ENCODE measurements around the gene TRERF1.

TRERF1 gene

DNA sequence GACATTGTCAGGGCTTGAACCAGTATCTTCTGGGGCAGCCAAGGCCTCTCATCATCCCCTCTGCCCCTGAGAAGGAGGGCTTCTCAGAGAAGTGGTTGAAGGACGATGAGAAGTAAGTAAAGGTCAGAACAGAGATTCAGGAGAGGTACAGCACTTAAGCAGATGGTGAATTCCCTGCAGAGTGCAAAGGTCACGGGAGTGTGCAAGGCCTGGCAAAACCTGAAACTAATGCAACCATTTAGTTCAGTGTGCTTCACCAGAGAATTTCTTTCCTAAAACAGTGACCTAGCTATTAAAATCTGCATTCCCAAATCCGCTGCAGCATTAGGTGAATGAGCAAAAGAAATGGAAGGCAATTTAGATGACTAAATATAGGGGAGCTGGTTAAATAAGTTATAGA lies 58.4 kb downstream of the TRERF1 start:
- TF ChIP-seq, protein P1, sequence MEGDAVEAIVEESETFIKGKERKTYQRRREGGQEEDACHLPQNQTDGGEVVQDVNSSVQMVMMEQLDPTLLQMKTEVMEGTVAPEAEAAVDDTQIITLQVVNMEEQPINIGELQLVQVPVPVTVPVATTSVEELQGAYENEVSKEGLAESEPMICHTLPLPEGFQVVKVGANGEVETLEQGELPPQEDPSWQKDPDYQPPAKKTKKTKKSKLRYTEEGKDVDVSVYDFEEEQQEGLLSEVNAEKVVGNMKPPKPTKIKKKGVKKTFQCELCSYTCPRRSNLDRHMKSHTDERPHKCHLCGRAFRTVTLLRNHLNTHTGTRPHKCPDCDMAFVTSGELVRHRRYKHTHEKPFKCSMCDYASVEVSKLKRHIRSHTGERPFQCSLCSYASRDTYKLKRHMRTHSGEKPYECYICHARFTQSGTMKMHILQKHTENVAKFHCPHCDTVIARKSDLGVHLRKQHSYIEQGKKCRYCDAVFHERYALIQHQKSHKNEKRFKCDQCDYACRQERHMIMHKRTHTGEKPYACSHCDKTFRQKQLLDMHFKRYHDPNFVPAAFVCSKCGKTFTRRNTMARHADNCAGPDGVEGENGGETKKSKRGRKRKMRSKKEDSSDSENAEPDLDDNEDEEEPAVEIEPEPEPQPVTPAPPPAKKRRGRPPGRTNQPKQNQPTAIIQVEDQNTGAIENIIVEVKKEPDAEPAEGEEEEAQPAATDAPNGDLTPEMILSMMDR (IDR thresholded peaks at IDR 0.05; ENCODE audit: borderline replicate concordance, control extremely low read depth, extremely low read depth, insufficient read depth, missing control alignments), result no peak
- DNase-seq (ENCODE audit: low spot score), result no peak
- in situ Hi-C loops (cut with MboI; ENCODE audit: low sequenced_read_pairs, unreplicated experiment), result no loop called here

DNA sequence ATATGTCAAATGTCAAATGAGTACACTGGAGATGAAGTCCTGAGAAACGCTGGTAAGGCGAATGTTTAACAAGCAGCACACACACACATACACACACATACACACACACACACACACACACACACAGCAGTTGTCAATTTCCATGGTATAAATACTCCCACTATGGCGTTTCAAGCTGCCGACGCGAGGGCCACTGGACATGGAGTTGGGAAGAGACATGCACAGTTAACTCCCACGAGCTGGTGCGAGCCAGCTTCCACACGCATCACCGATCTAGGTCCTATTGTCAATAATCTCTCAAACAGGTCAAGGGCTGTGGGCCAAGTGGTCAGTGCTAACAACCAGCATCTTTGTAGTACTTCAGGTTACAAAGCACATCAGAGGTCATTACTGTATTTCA lies 58.9 kb downstream of the TRERF1 start:
- TF ChIP-seq, protein P1 (IDR thresholded peaks at IDR 0.05; ENCODE audit: borderline replicate concordance, control extremely low read depth, extremely low read depth, insufficient read depth, missing control alignments), result no peak
- in situ Hi-C loops (cut with MboI; ENCODE audit: low sequenced_read_pairs, unreplicated experiment), result no loop called here
- DNase-seq (ENCODE audit: low spot score), result no peak

- in situ Hi-C loops (cut with MboI; ENCODE audit: low sequenced_read_pairs, unreplicated experiment), result no loop called here
- no peak for DNase-seq (ENCODE audit: low spot score)
- TF ChIP-seq, protein P1 (IDR thresholded peaks at IDR 0.05; ENCODE audit: borderline replicate concordance, control extremely low read depth, extremely low read depth, insufficient read depth, missing control alignments), result no peak
Measured at GRCh38 chr6:42391441-42391840, 60.3 kb downstream of the TRERF1 start.

- DNase-seq (ENCODE audit: low spot score), result peak; percentile 35
- in situ Hi-C loops (cut with MboI; ENCODE audit: low sequenced_read_pairs, unreplicated experiment), result no loop called here
- TF ChIP-seq, protein P1 (IDR thresholded peaks at IDR 0.05; ENCODE audit: borderline replicate concordance, control extremely low read depth, extremely low read depth, insufficient read depth, missing control alignments), result no peak
Measured at GRCh38 chr6:42390228-42390934, 61.3 kb downstream of the TRERF1 start.

GRCh38 chr6:42389736-42390135 lies 62.0 kb downstream of the TRERF1 start:
- in situ Hi-C loops (cut with MboI; ENCODE audit: low sequenced_read_pairs, unreplicated experiment), result no loop called here
- no peak for DNase-seq (ENCODE audit: low spot score)
- TF ChIP-seq, protein P1 (IDR thresholded peaks at IDR 0.05; ENCODE audit: borderline replicate concordance, control extremely low read depth, extremely low read depth, insufficient read depth, missing control alignments), result no peak

- no peak for DNase-seq (ENCODE audit: low spot score)
- in situ Hi-C loops (cut with MboI; ENCODE audit: low sequenced_read_pairs, unreplicated experiment), result no loop called here
- TF ChIP-seq, protein P1 (IDR thresholded peaks at IDR 0.05; ENCODE audit: borderline replicate concordance, control extremely low read depth, extremely low read depth, insufficient read depth, missing control alignments), result no peak
Measured at GRCh38 chr6:42388046-42388445, 63.7 kb downstream of the TRERF1 start.

Data from GM13976 (cell line).